Measurements from ENCODE around the gene EFNA5. TPM values are rescaled to one million over a fixed set of nuclear protein-coding genes. Genes with fewer than 3 reads are reported as not detected.

EFNA5 gene
- total and polyA plus RNA-seq, 2 of the 8 experiments (the other 6 are each of a cell fraction or from before 2014, with no cell fraction given) = 9.6 to 21.8 TPM

DNA sequence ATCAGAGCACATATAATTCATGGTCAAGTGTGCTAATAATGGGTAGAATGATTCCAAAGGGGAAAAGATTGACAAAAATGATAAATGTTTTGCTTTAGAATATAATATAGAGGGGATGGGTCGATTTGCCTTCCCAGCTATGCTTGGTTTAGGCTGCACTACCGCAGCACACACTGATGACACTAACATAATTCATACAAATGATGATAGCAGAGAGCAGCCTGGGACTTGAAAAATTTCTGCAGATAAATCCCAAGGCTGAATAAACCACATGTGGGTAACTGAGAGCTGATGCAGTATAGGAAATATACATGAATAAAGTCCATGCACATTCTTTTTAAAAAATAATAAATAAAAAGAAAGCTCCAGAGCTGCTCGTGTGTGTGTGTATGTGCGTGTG, 54.5 kb downstream of the EFNA5 start:
- no peak overlapping the region for H3K23ac ChIP-seq (ENCODE audit: insufficient read length)
- no peaks in the 10 kb centered on the region; a peak in 2 of 4 replicates for H3K79me2 ChIP-seq (ENCODE audit: control insufficient read depth in 1 of 2, insufficient read depth in 2 of 2, low read length in 2 of 2)
- no peak overlapping the region for H3K14ac ChIP-seq (ENCODE audit: insufficient read length)
- DNase-seq (ENCODE audit: low read depth in 1 of 2, low spot score in 2 of 2) (no peak), FAIRE-seq (no peak)
- H3K79me1 ChIP-seq (ENCODE audit: low read depth, low read length) = no peaks in the 10 kb centered on the region
- no peak overlapping the region for H2BK120ac ChIP-seq (replicated peaks; ENCODE audit: low read depth, low read length)
- no peaks in the 10 kb centered on the region for H3K9me3 ChIP-seq (ENCODE audit: insufficient read depth in 2 of 2, low read depth in 1 of 2, low read length in 1 of 2)
- no peak overlapping the region for H2BK15ac ChIP-seq (ENCODE audit: low read length)
- no peak overlapping the region for H4K8ac ChIP-seq (ENCODE audit: extremely low read depth, insufficient read depth, low read length)
- no peak overlapping the region for H2AK5ac ChIP-seq (ENCODE audit: low read depth, low read length)
- no peak overlapping the region for H3K4me2 ChIP-seq (ENCODE audit: insufficient read depth in 1 of 2, low read depth in 2 of 2, low read length in 2 of 2)
- H3K4me1 ChIP-seq (replicated peaks in 1 of 4; ENCODE audit: control insufficient read depth in 3 of 4, insufficient read depth in 4 of 4, low read length in 3 of 4) = peaks cover 0 to 3% (median under 1%) of the 10 kb centered on the region in 4 experiments; a peak in 2 of 7 replicates
- POLR2A ChIA-PET (ENCODE audit: partially characterized antibody) = no interaction called here
- CTCF ChIA-PET (ENCODE audit: partially characterized antibody) = interaction anchor here (0.6 kb wide), 3 partner anchors 14 to 41 kb away, joined by 3 read pairs; no protein-coding TSS in a partner anchor
- no peak overlapping the region for H3K4ac ChIP-seq (replicated peaks; ENCODE audit: insufficient read length, low read depth, low read length)
- H3K36me3 ChIP-seq (ENCODE audit: control insufficient read depth in 2 of 4, insufficient read depth in 4 of 4, low read length in 3 of 4) = no peaks in the 10 kb centered on the region
- H3K4me3 ChIP-seq (ENCODE audit: extremely low read depth in 1 of 4, insufficient read depth in 2 of 4, low read depth in 3 of 4, low read length in 4 of 4) = no peak overlapping the region
- H4K5ac ChIP-seq (ENCODE audit: insufficient read length, low read depth, low read length) = no peak overlapping the region
- H2BK12ac ChIP-seq (ENCODE audit: low read depth, low read length) = no peak overlapping the region
- no peaks in the 10 kb centered on the region for H3K27me3 ChIP-seq (replicated peaks in 1 of 4; ENCODE audit: control insufficient read depth in 3 of 4, extremely low read depth in 1 of 4, insufficient read depth in 3 of 4, low read length in 3 of 4)
- no peak overlapping the region for H3K18ac ChIP-seq (ENCODE audit: extremely low read depth, low read length)
- H2BK20ac ChIP-seq (ENCODE audit: low read length) = no peak overlapping the region
- H3K23me2 ChIP-seq (ENCODE audit: low read depth, low read length) = no peaks in the 10 kb centered on the region; the same call in 1 of the 2 replicates
- 86% methylated on average over 4 of the region's 4 CpGs; no CpG with 5 or more reads in 1 of the 2 experiments for WGBS, 2 experiments (ENCODE audit: extremely low coverage in 1 of 2, insufficient coverage in 1 of 2, insufficient read length in 1 of 2, insufficient replicate concordance in 2 of 2, low coverage in 1 of 2, low lambda C conversion rate in 2 of 2, missing lambda C conversion rate in 1 of 2)
- no peak overlapping the region for H3K9ac ChIP-seq (replicated peaks in 1 of 4; ENCODE audit: extremely low read depth in 1 of 4, low read depth in 3 of 4, low read length in 3 of 4)
- no peak overlapping the region for H2AFZ ChIP-seq (ENCODE audit: low read length)
- no peak overlapping the region for H3K27ac ChIP-seq (ENCODE audit: low read depth, low read length)
- no peak overlapping the region for H3K56ac ChIP-seq (replicated peaks; ENCODE audit: insufficient read length, low read depth, low read length)
- no peak overlapping the region for H2BK5ac ChIP-seq (ENCODE audit: low read depth, low read length)
- no peaks in the 10 kb centered on the region for H4K20me1 ChIP-seq (replicated peaks in 1 of 2; ENCODE audit: control insufficient read depth in 1 of 2, insufficient read depth in 2 of 2, low read length in 2 of 2)
- H4K91ac ChIP-seq (replicated peaks; ENCODE audit: insufficient read length, low read length) = no peak overlapping the region
- TF ChIP-seq RXRA (IDR thresholded peaks at IDR 0.05; ENCODE audit: insufficient read depth, low read depth, low read length) = no peak
- no peak for TF ChIP-seq SAP30 (IDR thresholded peaks at IDR 0.05; ENCODE audit: insufficient read depth, insufficient replicate concordance, low read length)
- no peak for TF ChIP-seq GABPA (IDR thresholded peaks at IDR 0.05; ENCODE audit: borderline replicate concordance, insufficient read depth, low read length)
- TF ChIP-seq, protein P1, sequence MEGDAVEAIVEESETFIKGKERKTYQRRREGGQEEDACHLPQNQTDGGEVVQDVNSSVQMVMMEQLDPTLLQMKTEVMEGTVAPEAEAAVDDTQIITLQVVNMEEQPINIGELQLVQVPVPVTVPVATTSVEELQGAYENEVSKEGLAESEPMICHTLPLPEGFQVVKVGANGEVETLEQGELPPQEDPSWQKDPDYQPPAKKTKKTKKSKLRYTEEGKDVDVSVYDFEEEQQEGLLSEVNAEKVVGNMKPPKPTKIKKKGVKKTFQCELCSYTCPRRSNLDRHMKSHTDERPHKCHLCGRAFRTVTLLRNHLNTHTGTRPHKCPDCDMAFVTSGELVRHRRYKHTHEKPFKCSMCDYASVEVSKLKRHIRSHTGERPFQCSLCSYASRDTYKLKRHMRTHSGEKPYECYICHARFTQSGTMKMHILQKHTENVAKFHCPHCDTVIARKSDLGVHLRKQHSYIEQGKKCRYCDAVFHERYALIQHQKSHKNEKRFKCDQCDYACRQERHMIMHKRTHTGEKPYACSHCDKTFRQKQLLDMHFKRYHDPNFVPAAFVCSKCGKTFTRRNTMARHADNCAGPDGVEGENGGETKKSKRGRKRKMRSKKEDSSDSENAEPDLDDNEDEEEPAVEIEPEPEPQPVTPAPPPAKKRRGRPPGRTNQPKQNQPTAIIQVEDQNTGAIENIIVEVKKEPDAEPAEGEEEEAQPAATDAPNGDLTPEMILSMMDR (IDR thresholded peaks at IDR 0.05; ENCODE audit: control extremely low read depth in 1 of 3, insufficient read depth in 1 of 3, low read depth in 1 of 3, low read length in 3 of 3) = no peak
- no peak for TF ChIP-seq CEBPB (IDR thresholded peaks at IDR 0.05; ENCODE audit: low read depth, low read length)
- no peak for TF ChIP-seq POLR2AphosphoS5 (IDR thresholded peaks at IDR 0.05; ENCODE audit: low read depth, low read length)

Measured in H1 (cell line).